ENCODE results near the gene HIPK2.
"Not testable (repeated sequence)": the region's sequence is repeated elsewhere in the genome, so short reads cannot be mapped to it uniquely, and the experiment has no call there.

HIPK2 gene

GRCh38 chr7:139566736-139567646, 210.8 kb downstream of the HIPK2 start:
- DNase-seq (ENCODE audit: low spot score) = no peak

DNA sequence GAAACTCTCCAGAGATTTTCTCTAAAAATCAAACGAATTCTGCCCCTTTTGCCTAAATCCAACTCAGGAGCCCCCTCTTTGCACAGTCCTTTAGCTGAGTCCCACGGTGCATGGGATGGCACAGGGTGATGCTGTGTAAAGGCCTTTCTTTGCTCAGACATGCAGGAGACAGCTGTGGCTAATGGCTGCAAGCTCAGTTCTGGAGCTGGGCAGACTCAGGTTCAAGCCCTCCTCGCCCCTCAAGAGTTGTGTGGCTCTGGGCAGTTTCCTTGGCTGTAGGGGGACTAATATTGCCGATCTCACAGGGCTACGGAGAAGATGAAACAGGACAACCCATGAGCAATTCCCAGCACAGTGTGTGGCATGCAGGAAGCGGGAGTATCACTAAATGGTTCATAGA, 211.7 kb downstream of the HIPK2 start:
- DNase-seq (ENCODE audit: low spot score) = no peak

DNA sequence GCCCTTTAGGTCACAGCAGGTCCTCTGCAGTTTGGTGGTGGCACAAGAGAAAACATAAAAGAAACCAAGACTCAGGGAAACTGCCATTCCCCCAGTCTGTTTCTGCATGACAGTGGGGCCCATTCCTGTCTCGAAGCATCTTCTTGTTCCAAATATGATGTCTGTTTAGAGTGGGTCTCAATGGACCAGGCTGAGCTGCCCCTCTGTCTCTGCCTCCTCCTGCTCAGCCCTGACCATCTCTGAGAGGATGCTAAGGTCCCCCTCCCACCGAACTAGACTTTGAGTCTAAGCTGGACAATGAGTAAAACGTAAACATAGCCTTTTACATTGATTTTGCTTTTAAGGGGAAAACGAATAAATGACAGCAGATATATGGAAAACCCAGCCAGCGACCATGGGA, 213.9 kb downstream of the HIPK2 start:
- DNase-seq (ENCODE audit: low spot score) = no peak

DNA sequence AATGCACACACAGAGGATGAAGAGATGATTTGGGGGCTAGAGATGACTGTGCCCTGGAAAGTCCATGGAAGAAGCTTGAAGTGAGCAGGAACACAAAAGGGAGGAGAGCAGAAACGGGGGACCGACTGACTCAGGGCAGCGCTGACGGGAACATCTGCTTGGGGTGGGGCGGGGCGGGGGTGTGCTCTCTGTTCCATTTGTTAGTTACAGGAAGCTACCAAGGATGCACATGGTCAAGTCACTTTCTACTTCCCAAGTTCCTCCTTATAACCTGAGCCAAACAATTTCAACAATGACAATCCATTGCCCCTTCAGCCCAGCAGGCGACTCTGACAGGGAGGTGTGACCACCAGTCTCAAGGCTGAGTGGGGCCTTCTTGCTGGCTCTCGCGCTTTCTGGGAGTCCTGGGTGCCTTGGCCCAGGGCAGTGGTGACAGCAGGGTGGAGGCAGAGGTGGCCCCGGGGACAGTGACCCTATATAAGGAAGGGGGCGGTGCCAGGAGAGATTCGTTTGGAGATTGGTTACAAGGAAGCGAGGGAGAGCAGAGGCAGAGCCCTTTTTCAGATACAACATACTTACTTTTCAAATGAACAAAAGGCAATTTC, 214.7 kb downstream of the HIPK2 start:
- DNase-seq (ENCODE audit: low spot score) = no peak

GRCh38 chr7:139562491-139562890, 215.3 kb downstream of the HIPK2 start:
- no peak for DNase-seq (ENCODE audit: low spot score)

DNA sequence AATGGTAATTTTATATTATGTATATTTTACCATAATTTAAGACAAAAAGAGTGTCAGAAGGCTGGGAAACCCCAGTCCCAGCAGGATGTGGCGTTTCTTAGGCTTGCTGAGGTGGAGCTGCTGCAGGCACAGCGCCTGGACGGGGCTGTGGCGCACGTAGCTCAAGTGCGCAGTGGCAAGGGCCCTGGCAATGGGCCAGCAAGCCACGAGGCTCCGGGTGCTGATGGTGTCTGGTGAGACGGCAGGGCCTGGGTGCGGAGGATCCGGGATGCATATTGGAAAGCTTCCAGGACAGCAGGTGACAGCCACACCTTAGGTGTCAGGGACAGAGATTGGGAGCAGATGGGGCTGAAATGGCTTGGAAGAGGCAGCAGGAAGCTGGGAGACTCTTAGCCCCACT, 217.1 kb downstream of the HIPK2 start:
- DNase-seq (ENCODE audit: low spot score) = no peak

DNA sequence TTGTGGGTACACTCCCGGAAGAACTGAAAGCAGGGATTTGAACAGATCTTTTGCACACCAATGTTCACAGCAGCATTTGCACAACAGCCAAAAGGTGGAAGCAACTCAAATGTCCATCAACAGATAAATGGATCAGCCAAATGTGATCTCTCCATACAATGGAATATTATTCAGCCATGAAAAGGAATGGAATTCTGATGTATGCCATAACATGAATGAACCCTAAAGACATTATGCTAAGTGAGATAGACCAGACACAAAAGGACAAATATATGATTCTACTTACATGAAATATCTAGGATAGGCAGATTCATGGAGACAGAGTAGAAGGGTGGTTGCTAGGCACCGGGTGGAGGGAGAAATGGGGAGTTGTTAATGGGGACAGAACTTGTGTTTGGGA, 217.6 kb downstream of the HIPK2 start:
- no peak for DNase-seq (ENCODE audit: low spot score)

DNA sequence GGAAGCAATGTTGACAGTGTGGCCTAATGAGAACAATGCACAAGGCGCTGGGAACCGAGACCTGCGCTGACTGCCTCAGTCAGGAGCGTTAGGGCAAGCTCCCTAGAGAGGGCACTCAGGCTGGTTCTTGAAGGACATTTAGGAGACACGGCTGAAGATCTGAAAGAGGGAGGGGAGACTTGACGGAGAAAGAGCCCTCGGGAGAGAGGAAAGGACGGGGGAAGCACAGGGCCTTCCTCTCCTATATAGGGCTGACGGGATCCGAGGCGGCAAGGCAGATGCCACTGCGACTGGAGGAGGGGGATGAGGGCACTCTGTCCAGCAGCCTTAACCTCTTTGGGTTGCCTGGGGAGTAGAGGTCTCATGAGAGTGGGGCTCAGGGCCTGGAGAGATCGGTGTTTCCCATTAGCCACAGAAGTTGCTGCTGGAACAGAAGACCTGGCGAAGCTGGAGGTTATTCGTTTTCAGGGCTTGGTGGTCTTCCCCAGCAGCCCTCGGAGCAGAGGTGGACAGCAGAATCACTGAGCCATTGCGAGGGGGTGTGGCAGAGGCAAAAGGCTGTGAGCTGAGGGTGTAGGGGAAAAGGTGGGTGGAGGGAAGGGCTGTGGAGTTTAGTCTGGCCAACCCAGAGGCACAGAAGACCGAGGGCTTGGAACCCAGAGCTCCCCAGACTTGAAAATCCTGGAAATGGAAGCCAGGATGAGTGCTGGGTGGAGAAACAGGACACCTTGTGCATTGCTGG, 218.3 kb downstream of the HIPK2 start:
- no peak for DNase-seq (ENCODE audit: low spot score)

DNA sequence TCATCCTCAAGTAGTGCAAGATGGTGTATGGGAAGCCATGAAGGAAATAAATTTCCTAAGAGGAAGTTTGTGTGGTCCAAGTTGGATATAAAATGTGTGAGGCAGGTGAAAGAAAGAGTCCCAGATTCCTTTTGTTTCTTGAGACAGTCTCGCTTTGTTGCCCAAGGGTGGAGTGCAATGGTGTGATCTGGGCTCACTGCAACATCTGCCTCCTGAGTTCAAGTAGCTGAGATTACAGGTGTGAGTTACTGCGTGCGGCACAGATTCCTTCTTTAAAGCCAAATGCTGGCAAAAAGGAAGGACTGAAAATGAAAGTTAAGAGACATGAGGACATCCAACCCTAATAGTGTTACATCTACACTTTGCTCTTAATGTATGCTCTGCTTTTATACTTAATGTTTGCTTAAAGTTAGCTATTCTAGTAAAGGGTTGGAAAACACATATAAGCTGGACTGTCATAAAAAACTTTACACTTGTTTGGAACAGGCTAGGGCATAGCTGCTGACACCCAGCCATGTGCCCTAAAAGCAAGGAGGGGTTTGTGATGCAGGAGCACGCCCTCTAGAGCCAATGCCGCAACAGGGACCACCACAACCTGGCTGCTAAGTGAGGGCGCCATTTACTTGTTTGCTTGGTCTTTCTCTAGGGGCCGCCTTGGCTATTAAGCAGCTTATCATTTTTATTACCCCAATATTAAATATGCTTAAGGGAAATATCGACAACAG, 219.8 kb downstream of the HIPK2 start:
- DNase-seq (ENCODE audit: low spot score) = no peak

DNA sequence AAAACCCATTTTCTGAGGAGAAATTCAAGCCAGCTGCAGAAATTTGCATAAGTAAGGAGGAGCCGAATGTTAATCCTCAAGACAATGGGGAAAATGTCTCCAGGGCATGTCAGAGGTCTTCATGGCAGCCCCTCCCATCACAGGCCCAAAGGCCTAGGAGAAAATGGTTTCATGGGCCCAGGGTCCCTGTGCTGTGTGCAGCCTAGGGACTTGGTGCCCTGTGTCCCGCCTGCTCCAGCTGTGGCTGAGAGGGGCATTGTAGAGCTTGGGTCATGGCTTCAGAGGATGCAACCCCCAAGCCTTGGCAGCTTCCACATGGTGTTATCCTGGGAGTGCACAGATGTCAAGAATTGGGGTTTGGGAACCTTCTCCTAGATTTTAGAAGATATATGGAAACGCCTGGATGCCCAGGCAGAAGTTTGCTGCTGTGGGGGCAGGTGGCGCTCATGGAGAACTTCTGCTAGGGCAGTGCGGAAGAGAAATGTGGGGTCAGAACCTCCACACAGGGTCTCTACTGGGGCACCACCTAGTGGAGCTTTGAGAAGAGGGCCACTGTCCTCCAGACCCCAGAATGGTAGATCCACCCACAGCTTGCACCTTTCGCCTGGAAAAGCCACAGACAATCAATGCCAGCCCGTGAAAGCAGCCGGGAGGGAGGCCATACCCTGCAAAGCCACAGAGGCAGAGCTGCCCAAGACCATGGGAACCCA, 223.7 kb downstream of the HIPK2 start:
- DNase-seq (ENCODE audit: low spot score) = not testable (repeated sequence)

- DNase-seq (ENCODE audit: low spot score) = no peak
Measured at GRCh38 chr7:139548302-139549028, 229.3 kb downstream of the HIPK2 start.

- DNase-seq (ENCODE audit: low spot score) = no peak
Measured at GRCh38 chr7:139544645-139545044, 233.2 kb downstream of the HIPK2 start.

DNA sequence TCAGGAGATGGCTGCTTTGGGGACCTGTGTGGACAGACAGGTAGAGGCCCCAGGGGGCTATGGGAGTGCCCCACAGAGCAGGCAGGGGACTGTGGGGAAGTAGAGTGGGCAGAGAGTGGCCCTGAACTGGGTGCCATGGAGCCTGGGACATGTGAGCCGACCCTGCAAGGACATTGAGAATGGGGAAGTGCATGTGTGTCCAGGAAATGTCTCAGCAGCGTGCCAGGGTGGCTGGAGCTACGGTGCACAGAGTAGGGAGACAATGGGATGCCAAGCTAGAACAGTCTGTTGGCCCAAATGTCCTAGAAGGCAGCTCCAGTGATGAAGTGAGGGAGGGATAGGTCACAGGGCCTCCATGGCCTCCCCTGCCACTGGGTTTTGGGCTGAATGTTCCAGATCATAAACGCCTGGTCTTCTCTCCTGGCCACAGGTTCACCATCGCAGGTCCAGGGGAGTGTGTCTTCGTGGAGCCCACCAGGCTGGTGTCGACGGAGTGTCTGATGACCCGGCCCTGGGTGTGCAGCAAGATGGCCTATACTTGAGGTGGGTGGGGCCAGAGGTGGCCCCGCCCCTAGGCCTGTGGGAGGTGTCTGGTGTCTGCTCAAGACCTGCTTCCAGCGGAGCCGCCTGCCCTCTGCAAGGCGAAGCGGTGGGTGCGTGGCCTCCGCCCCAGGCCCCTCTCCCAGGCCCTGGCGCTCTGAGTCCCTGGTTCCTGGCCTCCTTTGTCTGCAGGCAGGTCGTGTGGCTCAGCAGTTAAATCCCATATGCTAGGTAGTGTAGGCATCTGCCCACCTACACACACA, 233.8 kb downstream of the HIPK2 start:
- DNase-seq (ENCODE audit: low spot score) = peak; percentile 35

DNA sequence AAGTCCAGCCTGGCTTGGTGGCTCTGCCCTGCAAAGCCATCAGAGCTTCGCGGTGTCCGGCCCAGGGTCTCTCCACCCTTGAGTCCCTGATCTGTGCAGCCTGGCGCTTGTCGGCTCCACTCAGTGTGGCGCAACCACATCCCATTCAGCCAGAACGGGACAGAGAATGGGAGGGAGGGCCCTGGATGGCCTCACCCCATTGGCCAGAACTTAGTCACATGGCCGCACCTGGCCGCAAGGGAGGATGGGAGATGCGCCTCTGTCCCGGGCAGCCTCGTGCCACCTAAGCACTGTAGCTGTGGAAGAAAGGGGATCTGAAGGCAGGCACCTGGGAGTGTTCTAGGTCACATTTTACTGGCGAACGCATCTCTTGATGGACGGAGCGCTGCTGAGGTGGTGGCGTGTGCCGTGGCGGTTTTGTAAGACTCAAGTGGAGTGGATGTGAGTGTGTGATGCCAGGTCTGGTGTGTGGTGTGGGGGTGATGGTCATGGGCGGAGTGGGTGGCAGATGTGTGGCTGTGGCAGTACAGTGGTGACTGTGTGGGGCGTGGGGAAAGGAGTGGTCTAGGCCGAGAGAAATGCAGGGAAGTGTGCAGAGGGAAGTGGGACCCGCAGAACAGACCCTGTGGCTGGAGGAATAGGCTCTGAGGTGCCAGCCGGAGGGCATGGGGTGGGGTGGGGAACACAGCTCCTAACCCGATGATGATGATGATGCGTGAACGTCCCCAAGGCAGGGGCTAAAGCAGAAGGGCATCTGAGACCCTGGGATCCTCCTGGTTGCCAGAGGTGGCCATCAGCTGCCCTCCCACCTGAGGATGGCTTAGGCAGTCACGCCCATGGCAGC, 235.3 kb downstream of the HIPK2 start:
- no peak for DNase-seq (ENCODE audit: low spot score)

DNA sequence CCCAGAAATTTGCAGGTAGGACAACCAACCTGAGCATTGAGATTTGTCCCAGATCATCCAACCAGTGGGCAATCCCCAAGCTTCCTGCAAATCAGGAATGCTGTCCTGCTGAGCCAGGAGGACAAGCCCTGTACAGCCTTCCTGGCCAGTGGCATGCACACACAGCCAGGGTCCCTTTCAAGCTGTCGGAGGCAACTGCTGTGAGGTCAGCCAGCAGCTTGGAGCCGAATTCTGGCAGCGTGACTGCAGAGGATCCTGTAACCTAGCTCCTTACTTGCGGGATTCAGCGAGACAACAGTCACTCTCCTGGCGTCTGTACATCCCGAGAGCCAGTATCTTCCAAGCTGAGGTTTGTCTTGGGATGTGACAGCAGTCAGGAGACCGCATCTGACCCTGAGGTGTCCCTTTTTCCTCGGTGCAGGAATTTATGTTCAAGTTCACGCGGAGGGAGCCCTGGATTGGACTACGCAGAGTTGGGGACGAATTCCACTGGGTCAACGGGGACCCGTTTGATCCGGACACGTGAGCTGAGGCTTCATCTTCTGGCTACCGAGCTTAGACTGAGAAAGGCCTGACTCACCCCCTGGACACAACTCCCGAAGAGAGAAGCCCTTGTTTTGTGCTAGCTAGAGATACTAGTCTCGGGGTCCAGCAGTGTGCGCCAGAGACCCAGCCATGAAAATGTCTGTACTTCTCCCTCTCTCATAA, 236.0 kb downstream of the HIPK2 start:
- DNase-seq (ENCODE audit: low spot score) = no peak

GRCh38 chr7:139540203-139540602, 237.6 kb downstream of the HIPK2 start:
- DNase-seq (ENCODE audit: low spot score) = no peak

DNA sequence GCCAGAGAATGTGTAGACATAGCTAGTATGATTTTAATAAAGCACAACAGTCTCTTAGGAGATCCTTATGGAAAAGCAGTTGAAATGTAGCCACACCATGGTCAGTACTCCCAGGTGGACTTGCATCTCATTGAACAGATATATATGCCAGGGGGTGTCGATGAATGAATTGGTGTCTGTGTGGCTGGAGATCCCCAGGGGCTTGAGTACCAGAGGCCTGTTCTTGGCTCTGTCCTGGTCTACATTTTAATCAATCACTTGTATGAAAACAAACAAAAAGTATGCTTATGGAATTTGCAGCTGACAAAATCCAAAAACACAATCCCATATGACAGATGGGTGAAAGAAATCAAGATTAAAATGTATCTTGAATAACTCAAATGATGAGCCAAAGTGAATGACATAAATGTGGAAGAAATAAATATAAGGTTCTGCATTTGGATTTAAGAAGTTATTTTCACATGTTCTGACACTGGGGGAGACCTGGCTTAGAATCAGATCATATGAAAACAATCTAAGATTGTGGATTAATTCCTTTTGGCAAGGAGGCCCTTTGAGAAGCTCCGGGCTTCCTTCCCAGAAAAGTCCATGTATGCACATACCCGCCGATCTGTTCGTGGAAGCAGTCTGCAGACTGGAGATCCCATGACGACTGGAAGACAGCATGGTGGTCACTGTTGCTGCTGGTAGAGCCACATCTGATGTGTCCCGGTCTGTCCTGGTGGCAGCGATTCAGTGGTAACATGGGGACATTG, 238.7 kb downstream of the HIPK2 start:
- DNase-seq (ENCODE audit: low spot score) = no peak

- no peak for DNase-seq (ENCODE audit: low spot score)
Measured at GRCh38 chr7:139536152-139536551, 241.6 kb downstream of the HIPK2 start.
